HepG2 (cell line): ENCODE measurements around the gene AHRR. TPM values are rescaled to one million over a fixed set of nuclear protein-coding genes. Genes with fewer than 3 reads are reported as not detected.

Experiments used
- GATAD1 ChIP-seq: IDR thresholded peaks from 2 replicates; pipeline ENCODE4 v1.6.1; 2016; ENCODE audit warnings: missing genetic modification reagents, missing compliant biosample characterization
- PRDM4 ChIP-seq: sonication (generic); formaldehyde crosslinking; IDR thresholded peaks from 2 replicates; pipeline ENCODE4 v1.9.0; 2021; ENCODE audit warnings: missing genetic modification reagents, borderline replicate concordance
- SYNCRIP ChIP-seq: fragments of 200-400 bp; formaldehyde crosslinking; IDR thresholded peaks from 2 replicates; pipeline ENCODE4 v1.6.1; 2018; ENCODE audit warnings: mild to moderate bottlenecking, low read depth, low read length; ENCODE audit not compliant: insufficient read depth
- ZBTB43 ChIP-seq: sonication (generic); formaldehyde crosslinking; conservative IDR thresholded peaks from 2 replicates; pipeline ENCODE4 v1.4.0; 2020; ENCODE audit warnings: missing genetic modification reagents
- ZFP37 ChIP-seq: sonication (generic); formaldehyde crosslinking; IDR thresholded peaks from 2 replicates; pipeline ENCODE4 v1.4.0; 2020; ENCODE audit warnings: missing genetic modification reagents, borderline replicate concordance
- ZFX ChIP-seq: sonication (generic); formaldehyde crosslinking; IDR thresholded peaks from 2 replicates; pipeline ENCODE4 v1.4.0; 2020; ENCODE audit warnings: mild to moderate bottlenecking, low read depth, missing genetic modification reagents, moderate library complexity
- ZMAT3 ChIP-seq: sonication (generic); formaldehyde crosslinking; conservative IDR thresholded peaks from 2 replicates; pipeline ENCODE4 v1.7.0; 2021; ENCODE audit warnings: missing genetic modification reagents
- ZNF20 ChIP-seq: sonication (generic); formaldehyde crosslinking; IDR thresholded peaks from 2 replicates; pipeline ENCODE4 v1.4.0; 2020; ENCODE audit warnings: mild to moderate bottlenecking, moderate library complexity, missing genetic modification reagents
- ZNF296 ChIP-seq: sonication (generic); formaldehyde crosslinking; conservative IDR thresholded peaks from 2 replicates; pipeline ENCODE4 v1.5.0; 2020; ENCODE audit warnings: mild to moderate bottlenecking, missing genetic modification reagents
- ZNF510 ChIP-seq: sonication (generic); formaldehyde crosslinking; IDR thresholded peaks from 2 replicates; pipeline ENCODE4 v1.4.0; 2020; ENCODE audit warnings: low read depth, mild to moderate bottlenecking, missing genetic modification reagents
- ZNF543 ChIP-seq: sonication (generic); formaldehyde crosslinking; IDR thresholded peaks from 2 replicates; pipeline ENCODE4 v1.4.0; 2020; ENCODE audit warnings: mild to moderate bottlenecking, missing genetic modification reagents
- ZNF576 ChIP-seq: sonication (generic); formaldehyde crosslinking; IDR thresholded peaks from 2 replicates; pipeline ENCODE4 v1.4.0; 2020; ENCODE audit warnings: mild to moderate bottlenecking, missing genetic modification reagents
- ZNF614 ChIP-seq: IDR thresholded peaks from 2 replicates; pipeline ENCODE4 v1.6.1; 2018; ENCODE audit warnings: missing biosample characterization, missing genetic modification reagents, inconsistent platforms, borderline replicate concordance
- ZNF788 ChIP-seq: sonication (generic); formaldehyde crosslinking; IDR thresholded peaks from 2 replicates; pipeline ENCODE4 v1.5.0; 2020; ENCODE audit warnings: mild to moderate bottlenecking, missing genetic modification reagents, borderline replicate concordance
- ZNF83 ChIP-seq: sonication (generic); formaldehyde crosslinking; IDR thresholded peaks from 2 replicates; pipeline ENCODE4 v1.4.0; 2020; ENCODE audit warnings: missing genetic modification reagents, mild to moderate bottlenecking, borderline replicate concordance
- ZSCAN22 ChIP-seq: sonication (generic); formaldehyde crosslinking; IDR thresholded peaks from 2 replicates; pipeline ENCODE4 v1.4.0; 2020; ENCODE audit warnings: mild to moderate bottlenecking, missing genetic modification reagents
- polyA plus RNA-seq, 8 experiments: library from polyadenylated mRNA; depleted of rRNA in 3 of 8; stranded (reverse) in 7 of 8; unstranded in 1 of 8; fragments of >200 nt; fragmentation: Illumina TruSeq in 4 of 8; extraction: Trizol in 4 of 8; gene quantifications; 2 replicates each; pipeline versions ENCODE4 v1.2.1 to v1.2.3, GENCODE V29; 2011 to 2016; ENCODE audit warnings: low read depth in 4 of 8, missing spikeins in 1 of 8, mixed read lengths in 1 of 8; ENCODE audit not compliant: insufficient read depth in 1 of 8
- total RNA-seq, 5 experiments: library from RNA; depleted of rRNA; stranded (reverse); fragments of >200 nt; fragmentation: Illumina TruSeq; extraction: Trizol; gene quantifications; 2 replicates each; pipeline ENCODE4 v1.2.3, GENCODE V29; 2016; ENCODE audit warnings: low read depth in 1 of 5
- TF ChIP-seq, protein P1 (sequence below): sonication (generic); formaldehyde crosslinking; IDR thresholded peaks from 2 replicates; pipeline ENCODE4 v1.9.0; 2021; ENCODE audit warnings: missing genetic modification reagents, borderline replicate concordance
- TF ChIP-seq, protein P2 (sequence below): sonication (generic); formaldehyde crosslinking; IDR thresholded peaks from 2 replicates; pipeline ENCODE4 v1.4.0; 2020; ENCODE audit warnings: mild to moderate bottlenecking, missing genetic modification reagents

Gene AHRR
- total and polyA plus RNA-seq, 2 of the 13 experiments (the other 11 are each of a cell fraction or from before 2014, with no cell fraction given): 0.28 to 0.35 TPM

- TF ChIP-seq GATAD1 (CRISPR knock-in tag) (peak; percentile 90), ZNF788 (CRISPR knock-in tag) (peak; percentile 12; the same call in 1 of the 2 replicates), ZBTB43 (CRISPR knock-in tag) (no peak; the same call in 1 of the 2 replicates), ZNF614 (CRISPR knock-in tag) (no peak), ZNF296 (CRISPR knock-in tag) (no peak), ZNF510 (CRISPR knock-in tag) (no peak), ZMAT3 (CRISPR knock-in tag) (peak; percentile 64), ZNF20 (CRISPR knock-in tag) (peak; percentile 53; the same call in 1 of the 2 replicates), ZFP37 (CRISPR knock-in tag) (no peak), ZFX (CRISPR knock-in tag) (peak; percentile 65; the same call in 1 of the 2 replicates), SYNCRIP (no peak), PRDM4 (CRISPR knock-in tag) (no peak), ZSCAN22 (CRISPR knock-in tag) (no peak), ZNF83 (CRISPR knock-in tag) (0 out of 2 replicates have a peak, but pooled peaks have one; percentile 42), ZNF576 (CRISPR knock-in tag) (0 out of 2 replicates have a peak, but pooled peaks have one; percentile 39), ZNF543 (CRISPR knock-in tag) (0 out of 2 replicates have a peak, but pooled peaks have one; percentile 13)
- TF ChIP-seq, protein P1, sequence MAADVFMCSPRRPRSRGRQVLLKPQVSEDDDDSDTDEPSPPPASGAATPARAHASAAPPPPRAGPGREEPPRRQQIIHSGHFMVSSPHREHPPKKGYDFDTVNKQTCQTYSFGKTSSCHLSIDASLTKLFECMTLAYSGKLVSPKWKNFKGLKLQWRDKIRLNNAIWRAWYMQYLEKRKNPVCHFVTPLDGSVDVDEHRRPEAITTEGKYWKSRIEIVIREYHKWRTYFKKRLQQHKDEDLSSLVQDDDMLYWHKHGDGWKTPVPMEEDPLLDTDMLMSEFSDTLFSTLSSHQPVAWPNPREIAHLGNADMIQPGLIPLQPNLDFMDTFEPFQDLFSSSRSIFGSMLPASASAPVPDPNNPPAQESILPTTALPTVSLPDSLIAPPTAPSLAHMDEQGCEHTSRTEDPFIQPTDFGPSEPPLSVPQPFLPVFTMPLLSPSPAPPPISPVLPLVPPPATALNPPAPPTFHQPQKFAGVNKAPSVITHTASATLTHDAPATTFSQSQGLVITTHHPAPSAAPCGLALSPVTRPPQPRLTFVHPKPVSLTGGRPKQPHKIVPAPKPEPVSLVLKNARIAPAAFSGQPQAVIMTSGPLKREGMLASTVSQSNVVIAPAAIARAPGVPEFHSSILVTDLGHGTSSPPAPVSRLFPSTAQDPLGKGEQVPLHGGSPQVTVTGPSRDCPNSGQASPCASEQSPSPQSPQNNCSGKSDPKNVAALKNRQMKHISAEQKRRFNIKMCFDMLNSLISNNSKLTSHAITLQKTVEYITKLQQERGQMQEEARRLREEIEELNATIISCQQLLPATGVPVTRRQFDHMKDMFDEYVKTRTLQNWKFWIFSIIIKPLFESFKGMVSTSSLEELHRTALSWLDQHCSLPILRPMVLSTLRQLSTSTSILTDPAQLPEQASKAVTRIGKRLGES (CRISPR knock-in tag): no peak
- TF ChIP-seq, protein P2, sequence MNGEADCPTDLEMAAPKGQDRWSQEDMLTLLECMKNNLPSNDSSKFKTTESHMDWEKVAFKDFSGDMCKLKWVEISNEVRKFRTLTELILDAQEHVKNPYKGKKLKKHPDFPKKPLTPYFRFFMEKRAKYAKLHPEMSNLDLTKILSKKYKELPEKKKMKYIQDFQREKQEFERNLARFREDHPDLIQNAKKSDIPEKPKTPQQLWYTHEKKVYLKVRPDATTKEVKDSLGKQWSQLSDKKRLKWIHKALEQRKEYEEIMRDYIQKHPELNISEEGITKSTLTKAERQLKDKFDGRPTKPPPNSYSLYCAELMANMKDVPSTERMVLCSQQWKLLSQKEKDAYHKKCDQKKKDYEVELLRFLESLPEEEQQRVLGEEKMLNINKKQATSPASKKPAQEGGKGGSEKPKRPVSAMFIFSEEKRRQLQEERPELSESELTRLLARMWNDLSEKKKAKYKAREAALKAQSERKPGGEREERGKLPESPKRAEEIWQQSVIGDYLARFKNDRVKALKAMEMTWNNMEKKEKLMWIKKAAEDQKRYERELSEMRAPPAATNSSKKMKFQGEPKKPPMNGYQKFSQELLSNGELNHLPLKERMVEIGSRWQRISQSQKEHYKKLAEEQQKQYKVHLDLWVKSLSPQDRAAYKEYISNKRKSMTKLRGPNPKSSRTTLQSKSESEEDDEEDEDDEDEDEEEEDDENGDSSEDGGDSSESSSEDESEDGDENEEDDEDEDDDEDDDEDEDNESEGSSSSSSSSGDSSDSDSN (CRISPR knock-in tag): peak; percentile 52; the same call in 1 of the 2 replicates
These were observed 121.1 kb downstream of the AHRR start, which contains the start of gene EXOC3 (continued) for GRCh38 chr5:442335-443238.
